DOHH2 (cell line): ENCODE results near the gene TTC13.
A peak's percentile ranks its signal among the peaks of the same experiment; 100 is the strongest.

Experiments used
- H3F3A ChIP-seq: fragments of 200-600 bp; sonication (generic), shearing (Covaris generic); 2 replicates; pipeline ENCODE4 v1.6.0; 2016; ENCODE audit warnings: antibody characterized with exemption, mild to moderate bottlenecking; ENCODE audit not compliant: control insufficient read depth, insufficient read depth
- H3K27ac ChIP-seq: fragments of 200-600 bp; sonication (generic); 2 replicates; pipeline ENCODE4 v1.5.1; 2014; ENCODE audit warnings: low read depth, mild to moderate bottlenecking, low read length, moderate library complexity
- H3K27me3 ChIP-seq: fragments of 200-600 bp; sonication (generic); 2 replicates; pipeline ENCODE4 v1.6.1; 2014; ENCODE audit warnings: mild to moderate bottlenecking, low read length, mixed read lengths; ENCODE audit not compliant: control insufficient read depth
- H3K36me3 ChIP-seq: fragments of 200-600 bp; sonication (generic); 2 replicates; pipeline ENCODE4 v1.6.1; 2014; ENCODE audit warnings: mild to moderate bottlenecking, low read length, moderate library complexity, mixed read lengths; ENCODE audit not compliant: control insufficient read depth
- H3K4me1 ChIP-seq: fragments of 200-600 bp; sonication (generic); 2 replicates; pipeline ENCODE4 v1.6.1; 2014; ENCODE audit warnings: mild to moderate bottlenecking, low read length, mixed read lengths; ENCODE audit not compliant: control insufficient read depth
- H3K4me2 ChIP-seq: fragments of 200-600 bp; sonication (generic); 2 replicates; pipeline ENCODE4 v1.6.0; 2014; ENCODE audit warnings: mild to moderate bottlenecking, low read length, moderate library complexity
- H3K4me3 ChIP-seq: fragments of 200-600 bp; sonication (generic); 2 replicates; pipeline ENCODE4 v1.5.1; 2014; ENCODE audit warnings: mild to moderate bottlenecking, low read length, mixed read lengths
- H3K79me2 ChIP-seq: fragments of 200-600 bp; sonication (generic); 2 replicates; pipeline ENCODE4 v1.6.1; 2014; ENCODE audit warnings: mild to moderate bottlenecking, low read length, mixed read lengths; ENCODE audit not compliant: control insufficient read depth
- H3K9me2 ChIP-seq: fragments of 200-600 bp; sonication (generic); replicated peaks from 2 replicates; pipeline ENCODE4 v1.6.1; 2014; ENCODE audit warnings: mild to moderate bottlenecking, low read length, mixed read lengths; ENCODE audit not compliant: control insufficient read depth
- H3K9me3 ChIP-seq: fragments of 200-600 bp; sonication (generic); 2 replicates; pipeline ENCODE4 v1.6.1; 2014; ENCODE audit warnings: antibody characterized with exemption, low read length, mixed read lengths; ENCODE audit not compliant: control insufficient read depth, insufficient read depth
- H4K20me1 ChIP-seq: fragments of 200-600 bp; sonication (generic); 2 replicates; pipeline ENCODE4 v1.6.0; 2014; ENCODE audit warnings: low read depth, mild to moderate bottlenecking, antibody characterized with exemption, low read length, moderate library complexity; ENCODE audit not compliant: control insufficient read depth, insufficient read depth
- CTCF ChIP-seq: fragments of 200-600 bp; sonication (generic); IDR thresholded peaks from one replicate; pipeline ENCODE4 v1.5.1; 2014; ENCODE audit warnings: antibody characterized with exemption, mild to moderate bottlenecking, low read depth, low read length; ENCODE audit not compliant: poor library complexity, severe bottlenecking
- EZH2phosphoT487 ChIP-seq: fragments of 200-600 bp; sonication (generic); IDR thresholded peaks from 2 replicates; pipeline ENCODE4 v1.6.1; 2017; ENCODE audit warnings: borderline replicate concordance, mild to moderate bottlenecking, antibody characterized with exemption, low read length, moderate library complexity, mixed read lengths

TTC13 gene

GRCh38 chr1:230978491-230979388, at the start of gene TTC13, which contains the start of gene ARV1:
TSS of gene TTC13 (minus strand) at chr1:230978861. CDS start at chr1:230978830, 31 bp downstream.
TSS of gene ARV1 (plus strand) at chr1:230979094. CDS start at chr1:230979106, 12 bp downstream.
- H3K27me3 ChIP-seq = no peaks in the 10 kb centered on the region

GRCh38 chr1:231027971-231028370, 49.3 kb upstream of the TTC13 start:
- peaks cover 6% of the 10 kb centered on the region for H3K79me2 ChIP-seq
- H3K4me3 ChIP-seq = no peak overlapping the region
- no peaks in the 10 kb centered on the region for H3K36me3 ChIP-seq
- no peaks in the 10 kb centered on the region; the same call in 1 of the 2 replicates for H4K20me1 ChIP-seq
- no peaks in the 10 kb centered on the region for H3K4me1 ChIP-seq
- no peaks in the 10 kb centered on the region for H3K9me3 ChIP-seq
- no peaks in the 10 kb centered on the region for H3K9me2 ChIP-seq
- H3K4me2 ChIP-seq = no peak overlapping the region
- TF ChIP-seq EZH2phosphoT487 (no peak), CTCF (no peak)
- H3K27me3 ChIP-seq = no peaks in the 10 kb centered on the region
- H3K27ac ChIP-seq = no peak overlapping the region
- H3F3A ChIP-seq = no peaks in the 10 kb centered on the region

More at GRCh38 chr1:230978491-230979388, at the start of gene TTC13, which contains the start of gene ARV1:
- Histone ChIP-seq H4K20me1 (peaks cover 8% of the 10 kb centered on the region; the same call in 1 of the 2 replicates), H3K4me2 (peak within 1 kb of the TSS; percentile 97), H3K36me3 (peaks cover 36% of the 10 kb centered on the region), H3K79me2 (peaks cover 75% of the 10 kb centered on the region), H3K9me2 (no peaks in the 10 kb centered on the region), H3F3A (no peaks in the 10 kb centered on the region), H3K27ac (peak within 1 kb of the TSS; percentile 75), H3K4me1 (peaks cover 30% of the 10 kb centered on the region), H3K4me3 (peak within 1 kb of the TSS; percentile 82), H3K9me3 (no peaks in the 10 kb centered on the region)
- TF ChIP-seq EZH2phosphoT487 (no peak), CTCF (peak; percentile 79)

- H3K27me3 ChIP-seq = no peaks in the 10 kb centered on the region
- H3K9me2 ChIP-seq = no peaks in the 10 kb centered on the region
- H3K4me2 ChIP-seq = no peak overlapping the region
- no peaks in the 10 kb centered on the region; the same call in 1 of the 2 replicates for H4K20me1 ChIP-seq
- H3K4me3 ChIP-seq = no peak overlapping the region
- H3K79me2 ChIP-seq = 0 out of 2 replicates have a peak, but pooled peaks cover 2% of the 10 kb centered on the region
- no peaks in the 10 kb centered on the region for H3K36me3 ChIP-seq
- H3K27ac ChIP-seq = no peak overlapping the region
- no peak for TF ChIP-seq CTCF
- no peak for TF ChIP-seq EZH2phosphoT487
- H3F3A ChIP-seq = no peaks in the 10 kb centered on the region
- H3K4me1 ChIP-seq = no peaks in the 10 kb centered on the region
- H3K9me3 ChIP-seq = no peaks in the 10 kb centered on the region
Observed at GRCh38 chr1:231027136-231027925, 48.7 kb upstream of the TTC13 start.
